Heart left ventricle (tissue), 16 donors: ENCODE results near the gene SCLT1. TPM values are rescaled to one million over a fixed set of nuclear protein-coding genes. Genes with fewer than 3 reads are reported as not detected.

Source experiments
- ATAC-seq, 4 donors: fragments of 200-7000 bp; cut with Tn5 transposase; one replicate each; pipeline ENCODE4 v1.9.1; 2020 to 2022; ENCODE audit warnings: moderate library complexity in 4 of 4, mild to moderate bottlenecking in 3 of 4, moderate number of reproducible peaks in 1 of 4
- DNase-seq, 5 donors: peaks; one replicate each; pipeline ENCODE4 v3.0.0-alpha.2; 2020
- H3K27ac ChIP-seq, 12 donors: fragments of 200-600 bp; sonication (generic) in 4 of 12; one replicate each; pipeline versions ENCODE4 v1.5.0 to v1.8.0; 2016 to 2022; ENCODE audit warnings: mild to moderate bottlenecking in 2 of 12
- H3K27me3 ChIP-seq, 9 donors: fragments of 200-600 bp; sonication (generic) in 2 of 9; one replicate each; pipeline versions ENCODE4 v1.5.1 to v1.8.0; 2016 to 2022; ENCODE audit warnings: mild to moderate bottlenecking in 3 of 9
- H3K36me3 ChIP-seq, 9 donors: fragments of 200-600 bp; sonication (generic) in 2 of 9; one replicate each; pipeline versions ENCODE4 v1.5.0 to v1.8.0; 2018 to 2022; ENCODE audit warnings: mild to moderate bottlenecking in 2 of 9
- H3K4me1 ChIP-seq, 12 donors: fragments of 200-600 bp; sonication (generic) in 4 of 12; one replicate each; pipeline versions ENCODE4 v1.5.0 to v1.8.0; 2016 to 2022; ENCODE audit warnings: mild to moderate bottlenecking in 3 of 12
- H3K4me3 ChIP-seq, 12 donors: fragments of 200-600 bp; sonication (generic) in 4 of 12; one replicate each; pipeline versions ENCODE4 v1.5.0 to v1.8.0; 2017 to 2022; ENCODE audit warnings: mild to moderate bottlenecking in 9 of 12, moderate library complexity in 4 of 12
- H3K9me3 ChIP-seq, 12 donors: fragments of 200-600 bp; sonication (generic) in 4 of 12; one replicate each; pipeline versions ENCODE4 v1.5.0 to v1.8.0; 2016 to 2022; ENCODE audit warnings: mild to moderate bottlenecking in 1 of 12
- CTCF ChIP-seq, 12 donors: fragments of 200-600 bp; sonication (generic) in 4 of 12; IDR thresholded peaks; one replicate each; pipeline versions ENCODE4 v1.5.0 to v1.8.0; 2018 to 2022; ENCODE audit warnings: antibody characterized with exemption in 12 of 12, mild to moderate bottlenecking in 5 of 12
- POLR2A ChIP-seq, 2 donors: fragments of 450-650 bp; IDR thresholded peaks; one replicate each; pipeline ENCODE4 v1.6.1; 2017; ENCODE audit warnings: antibody characterized with exemption in 2 of 2, mild to moderate bottlenecking in 2 of 2, moderate library complexity in 2 of 2
- WGBS, 4 donors: extraction: QIAGEN DNeasy Blood & Tissue Kit in 2 of 4; methylation state at CpG; one replicate each; pipeline versions ENCODE4 v1.1.5 to v1.1.7; 2013 to 2018; 5-methylcytosine and 5-hydroxymethylcytosine counted together
- intact Hi-C, 10 donors: fragments of 100-400 bp; cut with DNase I; formaldehyde crosslinking; loops; one replicate each; pipeline versions ENCODE4 v1.11.1 to v1.14.2; 2022
- polyA plus RNA-seq, 2 donors: library from polyadenylated mRNA; stranded (reverse); fragments of 200-250 nt; gene quantifications; one replicate each; pipeline ENCODE4 v1.2.3, GENCODE V29; 2013
- total RNA-seq, 9 donors: library from RNA; depleted of rRNA in 2 of 9; stranded (reverse); fragments of >200 nt in 2 of 9; fragmentation: NEBNext Ultra II Directional in 3 of 9; extraction: Animal tissue kit (Norgen Biotek cat#: 25700) in 3 of 9; gene quantifications; one replicate each; pipeline versions ENCODE4 v1.1.0 to v1.2.4, GENCODE V29; 2016 to 2023
- donor health status: ischemic (EF 13 %, LVEDD 7.1; RV severe dilation, severe dysfunction).
- donor health status: healthy with polysubstance abuse.
- donor health status: DM: no; HTN: yes; CAD: no.
- donor health status: DM: no; HTN: no; CAD: no.
- donor health status: ischemic (EF 25% LVEDD 6.9; RV normal size, moderate dysfunction).
- donor health status: ischemic (EF 25% LVEDD 5.7; RV mildly dilated, moderate dysfunction).
- donor health status: healthy.
- donor health status: DM: yes; HTN: yes; CAD: no.
- donor health status: ischemic (EF 35%, LVEDD 5.7; RV mildly dilated, moderate dysfunction).
- donor health status: nonischemic (EF 11% LVEDD 7.7; RV severe dilation, severe dysfunction).
- donor health status: DM: yes; HTN: yes; CAD: no.
- donor health status: PGD.
- donor health status: ischemic (EF 29% LVEDD 5.4; RV normal size, mild dysfunction).
- donor health status: nonischemic (EF 23%, LVEDD 6.1; RV moderate dilation, normal function).

Gene SCLT1
- total and polyA plus RNA-seq, 11 donors, result 3.4 to 13.7 (median 10.1) TPM

- 93 to 96% (median 94%) methylated on average over 3 of the region's 3 CpGs for WGBS, 4 donors
- Histone ChIP-seq H3K4me1 (no peaks in the 10 kb centered on the region), H3K4me3 (no peak overlapping the region), H3K36me3 (peaks cover 0 to 45% (median 22%) of the 10 kb centered on the region in 9 donors), H3K27ac (no peak overlapping the region), H3K27me3 (no peaks in the 10 kb centered on the region), H3K9me3 (peaks cover 0 to 9% (median 1%) of the 10 kb centered on the region in 12 donors)
- ATAC-seq (no peak), DNase-seq (no peak)
- intact Hi-C loops, result no loop called here
- TF ChIP-seq CTCF (IDR thresholded peaks at IDR 0.05) (no peak), POLR2A (IDR thresholded peaks at IDR 0.05) (no peak)
Measured at GRCh38 chr4:128946916-128947315, 146.4 kb downstream of the SCLT1 start.

- H3K36me3 ChIP-seq, result peaks cover 0 to 31% (median 19%) of the 10 kb centered on the region in 9 donors
- TF ChIP-seq POLR2A (IDR thresholded peaks at IDR 0.05), result no peak
- no peak for TF ChIP-seq CTCF (IDR thresholded peaks at IDR 0.05)
- intact Hi-C loops, result no loop called here
- DNase-seq (no peak), ATAC-seq (no peak)
- H3K9me3 ChIP-seq, result peaks cover 0 to 13% (median 2%) of the 10 kb centered on the region in 12 donors
- WGBS, 4 donors, result 62 to 79% (median 64%) methylated on average over 1 of the region's 1 CpG
- H3K27ac ChIP-seq, result peak overlapping the region in 1 of 12 donors; percentile 2
- H3K4me3 ChIP-seq, result no peak overlapping the region
- no peaks in the 10 kb centered on the region for H3K4me1 ChIP-seq
- H3K27me3 ChIP-seq, result no peaks in the 10 kb centered on the region
Measured at GRCh38 chr4:128942607-128943006, 150.7 kb downstream of the SCLT1 start.

- DNase-seq, result no peak
- H3K27me3 ChIP-seq, result no peaks in the 10 kb centered on the region
- no peak overlapping the region for H3K4me3 ChIP-seq
- H3K36me3 ChIP-seq, result peaks cover 0 to 31% (median 15%) of the 10 kb centered on the region in 9 donors
- H3K4me1 ChIP-seq, result no peaks in the 10 kb centered on the region
- H3K9me3 ChIP-seq, result peaks cover 0 to 13% (median 2%) of the 10 kb centered on the region in 12 donors
- WGBS, 4 donors, result 56 to 69% (median 64%) methylated on average over 2 of the region's 2 CpGs
- intact Hi-C loops, result no loop called here
- TF ChIP-seq POLR2A (IDR thresholded peaks at IDR 0.05) (no peak), CTCF (IDR thresholded peaks at IDR 0.05) (no peak)
- ATAC-seq, result no peak
- H3K27ac ChIP-seq, result no peak overlapping the region
Measured at GRCh38 chr4:128940971-128941370, 152.4 kb downstream of the SCLT1 start.

GRCh38 chr4:128930051-128930450 is 163.3 kb downstream of the SCLT1 start:
- H3K27ac ChIP-seq, result no peak overlapping the region
- H3K4me1 ChIP-seq, result no peaks in the 10 kb centered on the region
- H3K9me3 ChIP-seq, result peaks cover 0 to 11% (median 0%) of the 10 kb centered on the region in 12 donors
- ATAC-seq (no peak), DNase-seq (no peak)
- H3K36me3 ChIP-seq, result peaks cover 0 to 18% (median 0%) of the 10 kb centered on the region in 9 donors
- TF ChIP-seq CTCF (IDR thresholded peaks at IDR 0.05) (no peak), POLR2A (IDR thresholded peaks at IDR 0.05) (no peak)
- no peaks in the 10 kb centered on the region for H3K27me3 ChIP-seq
- no peak overlapping the region for H3K4me3 ChIP-seq
- WGBS, 4 donors, result 39 to 63% (median 61%) methylated on average over 3 of the region's 3 CpGs
- intact Hi-C loops, result no loop called here
